ENCODE measurements around the gene ABHD16B.

DNA sequence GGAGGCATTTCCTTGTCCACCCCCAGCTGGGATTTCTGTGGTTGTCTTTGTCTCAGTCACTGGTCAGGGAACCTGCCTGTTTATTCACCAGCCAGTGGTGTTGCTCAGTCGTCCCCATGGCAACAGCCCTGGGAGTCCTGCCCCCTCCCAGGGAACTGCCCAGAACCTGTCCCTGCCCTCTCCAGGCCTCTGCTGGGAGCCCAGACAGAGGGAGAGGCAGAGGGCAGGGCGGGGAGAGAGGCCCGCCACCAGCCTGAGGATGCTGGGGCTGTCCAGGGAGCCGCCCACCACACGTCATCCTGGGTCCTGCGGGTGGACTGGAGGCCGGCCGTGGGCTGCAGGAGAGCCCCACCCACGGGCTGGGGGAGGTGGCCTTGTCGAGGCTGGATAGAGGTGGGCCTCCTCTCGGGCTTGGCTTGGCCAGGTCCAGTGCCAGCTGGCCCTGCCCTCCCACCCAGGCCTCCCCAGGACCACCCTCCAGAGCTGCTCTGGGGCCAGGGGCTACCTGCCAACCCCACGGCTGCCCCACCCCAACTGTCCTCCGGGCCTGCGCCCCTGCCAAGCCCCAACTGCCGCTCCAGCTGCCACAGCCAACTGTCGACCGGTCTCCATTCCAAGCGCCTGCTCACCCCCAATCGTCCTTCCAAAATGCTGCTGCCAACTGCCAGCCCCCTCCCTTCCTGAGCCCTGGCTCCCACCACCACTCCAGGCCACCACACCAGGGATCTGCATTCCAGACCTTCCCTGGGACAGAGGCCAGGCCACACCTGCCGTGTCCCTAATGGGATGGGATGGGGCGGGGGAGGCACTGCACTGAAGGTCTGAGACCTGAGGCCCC, 26.1 kb upstream of the ABHD16B start:
- TF ChIP-seq EZH2 (IDR thresholded peaks at IDR 0.05; ENCODE audit: insufficient read depth, poor library complexity, severe bottlenecking) (no peak), EZH2phosphoT487 (IDR thresholded peaks at IDR 0.05; ENCODE audit: insufficient read depth, low read depth) (no peak)

Data from GM23248 (cell line).